GM19043 (cell line): Measurements from ENCODE around the gene FBXW2.
A peak's percentile ranks its signal among the peaks of the same experiment; 100 is the strongest.
"Not testable (repeated sequence)": the region's sequence is repeated elsewhere in the genome, so short reads cannot be mapped to it uniquely, and the experiment has no call there.

ENCODE experiments used
- ATAC-seq: cut with Tn5 transposase; IDR thresholded peaks from one replicate; pipeline ENCODE4 v1.9.1; 2021; ENCODE audit warnings: low read depth; ENCODE audit not compliant: unreplicated experiment

FBXW2 gene

DNA sequence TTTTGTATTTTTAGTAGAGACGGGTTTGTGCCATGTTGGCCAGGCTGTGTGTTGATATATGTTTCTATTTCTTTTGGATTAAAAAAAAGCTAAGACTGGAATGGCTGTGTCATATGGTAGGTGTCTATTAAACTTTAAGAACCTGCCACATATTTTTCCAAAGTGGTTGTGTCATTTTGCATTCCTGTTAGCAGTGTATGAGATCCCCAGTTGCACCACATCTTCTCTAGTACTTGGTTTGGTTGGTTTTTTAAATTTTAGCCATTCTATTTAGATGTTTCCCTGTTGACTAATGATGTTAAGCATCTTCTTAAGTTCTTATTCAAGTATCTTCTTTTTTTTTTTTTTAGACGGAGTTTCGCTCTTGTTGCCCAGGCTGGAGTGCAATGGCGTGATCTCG, 42.8 kb downstream of the FBXW2 start:
- no peak for ATAC-seq

DNA sequence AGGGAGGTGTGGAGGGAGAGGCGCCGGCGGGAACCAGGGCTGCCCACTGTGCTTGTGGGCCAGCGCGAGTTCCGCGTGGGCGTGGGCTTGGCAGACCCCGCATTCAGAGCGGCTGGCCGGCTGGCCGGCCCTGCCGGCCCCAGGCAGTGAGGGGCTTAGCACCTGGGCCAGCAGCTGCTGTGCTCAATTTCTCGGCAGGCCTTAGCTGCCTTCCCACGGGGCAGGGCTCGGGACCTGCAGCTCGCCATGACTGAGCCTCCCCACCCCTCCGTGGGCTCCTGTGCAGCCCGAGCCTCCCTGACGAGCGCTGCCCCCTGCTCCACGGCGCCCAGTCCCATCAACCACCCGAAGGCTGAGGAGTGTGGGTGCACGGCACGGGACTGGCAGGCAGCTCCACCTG, 46.9 kb downstream of the FBXW2 start:
- not testable (repeated sequence) for ATAC-seq

GRCh38 chr9:120745278-120745677, 47.9 kb downstream of the FBXW2 start:
- ATAC-seq, result no peak

GRCh38 chr9:120742951-120743416, 50.2 kb downstream of the FBXW2 start:
- peak; percentile 53 for ATAC-seq

DNA sequence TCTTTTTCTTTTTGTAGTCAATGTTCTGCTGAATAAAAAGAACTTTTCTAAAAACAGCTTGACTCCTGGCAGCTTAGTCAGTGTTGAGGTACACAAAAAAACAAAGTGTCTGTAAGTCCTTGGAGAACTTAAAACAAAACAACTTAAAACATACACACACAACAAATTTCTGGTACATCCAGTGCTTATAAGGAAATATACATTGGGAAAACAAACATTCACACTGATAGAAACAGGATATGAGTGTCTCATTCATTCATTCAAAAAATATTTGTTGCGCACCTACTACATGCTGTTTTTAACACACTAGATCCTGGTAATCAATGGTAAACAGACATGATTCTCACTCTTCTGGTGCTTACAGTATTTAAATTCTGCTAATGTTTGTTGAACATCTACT, 51.5 kb downstream of the FBXW2 start:
- no peak for ATAC-seq

GRCh38 chr9:120741191-120741590, 52.0 kb downstream of the FBXW2 start:
- no peak for ATAC-seq

GRCh38 chr9:120740132-120740531, 53.1 kb downstream of the FBXW2 start:
- no peak for ATAC-seq

DNA sequence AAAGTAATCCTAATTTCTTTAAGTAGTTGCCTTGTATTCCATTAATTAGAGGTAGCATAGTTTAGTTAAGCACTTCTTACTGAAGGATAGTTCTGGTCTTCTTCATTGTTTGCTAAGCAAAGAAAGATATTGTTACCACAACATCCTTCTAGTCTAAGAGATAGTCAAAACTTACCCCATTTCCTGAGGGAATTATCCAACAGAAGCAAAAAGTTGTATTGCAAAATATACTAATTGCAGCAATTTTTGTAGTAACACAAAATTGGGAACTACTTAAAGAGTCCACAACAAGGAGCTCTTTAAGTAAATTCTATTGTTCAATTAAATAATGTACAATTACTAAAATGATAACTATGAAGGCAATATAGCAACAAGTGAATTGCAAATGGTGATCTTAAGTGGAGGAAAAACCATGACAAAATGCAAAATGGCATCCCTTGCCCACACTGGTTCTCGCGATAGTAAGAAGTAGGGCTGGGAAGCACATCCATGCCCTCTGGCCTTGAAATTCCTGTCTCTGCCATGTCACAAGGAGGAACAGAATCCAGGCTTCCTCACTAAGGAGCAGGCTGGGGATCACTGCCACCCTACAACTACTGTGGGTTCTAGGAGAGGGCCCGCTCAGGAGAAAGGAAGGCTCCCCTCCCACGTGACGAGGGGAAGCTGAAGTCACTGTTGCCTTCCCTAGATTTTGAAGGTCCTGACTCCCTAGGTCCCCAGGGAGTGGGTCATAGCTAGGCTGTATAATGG, 55.6 kb downstream of the FBXW2 start:
- ATAC-seq, result no peak

DNA sequence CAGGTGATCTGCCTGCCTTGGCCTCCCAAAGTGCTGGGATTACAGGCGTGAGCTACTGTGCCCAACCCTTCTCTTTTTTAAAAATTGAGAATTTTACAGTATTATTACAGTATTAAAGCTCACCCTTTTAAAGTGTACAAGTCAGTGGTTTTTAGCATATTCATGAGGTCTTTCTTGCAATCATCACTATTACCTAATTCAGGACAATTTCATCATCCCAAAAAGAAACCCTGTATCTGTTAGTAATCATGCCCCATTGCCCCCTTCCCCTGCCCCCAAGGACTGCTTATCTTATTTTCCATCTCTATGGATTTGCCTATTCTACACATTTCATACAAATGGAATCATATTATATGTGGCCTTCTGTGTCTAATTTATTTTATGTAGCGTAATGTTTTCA, 56.3 kb downstream of the FBXW2 start:
- no peak for ATAC-seq

- ATAC-seq, result no peak
These were observed 57.6 kb downstream of the FBXW2 start for GRCh38 chr9:120735415-120736126.

DNA sequence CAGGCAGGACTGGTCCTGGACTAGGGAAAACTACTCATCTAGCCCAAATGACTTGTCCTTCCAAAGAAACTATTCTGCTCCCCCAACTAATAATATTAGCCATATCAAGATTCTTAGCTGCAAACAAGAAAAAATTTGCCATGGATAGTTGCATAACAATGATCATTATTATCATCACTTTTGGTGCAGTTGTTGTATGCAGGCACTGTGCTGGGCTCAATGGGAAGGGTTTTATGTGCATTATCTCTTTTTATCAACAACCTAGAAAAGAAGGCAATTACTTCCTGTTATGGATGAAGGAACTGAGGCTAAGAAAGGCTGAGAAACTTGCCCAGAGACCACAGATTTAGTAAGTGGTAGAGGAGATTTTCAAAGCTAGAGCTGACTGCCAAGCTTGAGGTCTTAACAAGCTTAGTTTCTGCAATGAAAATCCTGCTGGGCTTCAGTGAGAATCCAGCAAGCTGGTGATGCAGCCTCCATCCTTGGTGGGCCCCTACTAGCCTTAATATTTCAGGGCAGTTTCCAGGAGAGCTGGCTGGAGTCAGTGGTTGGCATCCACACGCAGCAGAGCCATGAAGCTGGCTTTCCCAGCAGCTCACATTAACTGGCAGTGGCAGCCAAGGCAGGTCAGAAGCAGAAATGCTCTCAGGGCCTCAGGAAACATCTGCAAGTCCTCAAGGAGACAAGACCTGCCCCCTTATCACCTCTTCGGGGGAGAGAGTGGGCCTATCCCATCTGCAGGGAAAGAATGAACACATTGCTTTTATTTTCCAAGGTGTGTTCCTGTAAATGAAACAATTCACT, 58.4 kb downstream of the FBXW2 start:
- ATAC-seq, result no peak

DNA sequence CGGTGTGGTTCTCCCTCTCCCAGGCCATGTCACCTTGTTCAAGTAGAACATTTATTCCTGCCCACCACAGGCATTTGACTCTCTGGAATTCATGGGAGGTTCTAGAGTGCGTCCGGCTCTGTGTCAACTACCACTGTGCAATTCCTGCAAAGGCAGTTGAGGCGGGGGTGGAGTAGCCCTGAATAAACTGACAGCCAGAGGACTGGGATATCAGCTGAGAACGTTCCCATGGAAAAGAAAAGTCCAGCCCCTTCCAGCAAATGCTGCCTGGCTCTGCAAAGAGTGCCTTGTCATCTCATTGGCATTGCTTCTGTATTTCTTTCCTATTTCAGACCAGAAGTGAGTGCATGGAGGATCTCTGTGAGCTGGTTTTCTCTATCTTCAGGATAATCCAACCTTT, 60.0 kb downstream of the FBXW2 start:
- no peak for ATAC-seq

DNA sequence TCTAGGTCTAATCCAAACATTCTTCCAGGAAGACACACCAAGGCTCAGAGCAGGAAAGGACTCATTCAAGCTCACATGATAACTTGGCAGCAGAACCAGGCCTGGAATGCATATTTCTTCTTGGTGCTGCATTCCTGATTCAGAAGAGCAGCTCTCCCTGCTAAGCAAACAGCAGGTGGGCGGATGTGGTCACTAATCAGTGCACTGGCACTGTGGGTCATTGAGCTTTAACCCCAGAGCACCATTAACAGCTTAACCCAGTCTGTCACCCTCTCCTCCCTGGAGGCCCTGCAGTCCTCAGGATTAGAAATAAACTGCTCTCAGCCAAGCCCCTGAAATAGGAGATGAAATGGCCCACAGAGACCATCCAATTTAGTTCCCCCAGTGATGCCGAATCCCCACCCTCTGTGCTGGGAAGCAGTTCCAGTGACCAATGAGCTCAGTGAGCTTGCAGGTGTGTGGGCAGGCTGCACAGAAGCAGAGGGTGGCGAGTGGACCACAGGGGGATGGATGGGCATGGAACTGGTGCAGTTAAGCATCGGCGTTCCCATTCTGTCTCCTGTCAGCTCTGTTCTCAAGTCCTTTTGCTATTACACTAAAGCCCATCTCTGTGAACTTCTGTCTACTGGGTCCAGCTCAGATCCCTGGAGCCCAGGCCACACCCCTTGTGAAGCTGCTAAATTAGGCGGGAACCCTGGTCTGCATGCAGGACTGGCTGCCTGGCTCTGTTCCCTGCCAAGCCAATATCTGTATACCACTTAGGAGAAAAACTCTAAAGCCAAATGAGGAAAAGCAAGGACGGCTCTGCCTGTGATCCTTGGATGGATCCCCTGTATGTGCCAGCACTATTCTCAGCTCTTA, 62.3 kb downstream of the FBXW2 start:
- no peak for ATAC-seq

DNA sequence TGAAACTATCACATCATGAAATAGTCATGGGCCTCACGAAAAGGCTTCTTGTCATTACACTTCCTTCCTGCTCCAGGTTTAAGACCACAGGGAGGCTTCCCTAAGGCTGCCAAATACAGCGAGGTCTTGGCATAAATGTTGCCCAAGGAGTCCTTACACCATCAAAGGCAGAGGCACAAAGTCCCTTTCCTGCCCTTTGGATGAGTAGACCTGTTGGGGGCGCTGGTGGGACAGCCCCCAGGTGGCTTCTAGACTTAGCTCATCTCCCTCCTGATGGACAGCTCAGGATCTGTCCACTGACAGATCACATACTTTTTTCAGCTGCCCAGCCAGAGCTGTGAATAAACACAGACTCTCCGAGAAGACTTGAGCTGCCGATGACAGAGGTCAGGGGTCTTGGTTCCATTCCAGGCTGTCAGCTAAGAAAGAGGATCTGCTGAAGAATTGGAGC, 63.4 kb downstream of the FBXW2 start:
- ATAC-seq, result no peak

DNA sequence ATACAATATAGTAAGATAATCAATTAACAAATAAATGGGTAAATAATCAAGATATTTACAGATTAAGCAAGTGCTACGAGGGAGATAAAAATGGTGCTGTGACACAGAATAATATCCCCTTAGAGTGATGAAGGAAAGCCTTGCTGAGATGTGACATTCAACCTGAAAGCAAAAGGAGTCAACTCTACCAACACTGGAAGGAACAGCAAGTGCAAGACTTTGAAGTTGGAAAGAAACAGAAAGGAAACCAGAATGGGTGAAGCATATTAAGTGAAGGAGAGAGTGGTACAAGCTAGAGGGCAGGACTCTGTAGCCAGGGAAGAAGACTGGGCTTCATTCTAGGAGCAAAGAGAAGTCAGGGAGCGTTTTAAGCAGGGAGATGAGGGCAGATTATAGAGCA, 66.7 kb downstream of the FBXW2 start:
- no peak for ATAC-seq

GRCh38 chr9:120725907-120726306, 67.3 kb downstream of the FBXW2 start:
- ATAC-seq, result no peak

GRCh38 chr9:120724757-120725400, 68.3 kb downstream of the FBXW2 start:
- no peak for ATAC-seq

GRCh38 chr9:120723565-120723964, 69.7 kb downstream of the FBXW2 start:
- ATAC-seq, result no peak

- no peak for ATAC-seq
These were observed 72.8 kb downstream of the FBXW2 start for GRCh38 chr9:120720404-120720803.

DNA sequence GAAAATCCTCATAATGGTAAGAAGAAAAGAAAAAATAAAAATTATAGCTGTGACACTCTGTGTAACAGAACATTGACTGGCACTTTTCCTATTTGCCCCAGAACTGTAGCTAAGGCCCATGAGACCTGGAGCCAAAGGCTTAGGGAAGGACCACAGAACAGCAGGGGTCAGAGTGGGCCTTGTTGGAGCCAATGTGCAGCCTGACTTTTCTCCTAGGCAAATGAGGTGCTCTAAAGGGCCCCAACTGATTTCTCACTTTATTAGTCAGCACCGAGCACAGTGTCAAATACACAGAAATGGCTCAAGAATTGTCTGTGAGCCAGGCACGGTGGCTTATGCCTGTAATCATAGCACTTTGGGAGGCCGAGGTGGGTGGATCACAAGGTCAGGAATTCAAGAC, 74.9 kb downstream of the FBXW2 start:
- ATAC-seq, result no peak
